Right lobe of liver (tissue), 6 donors: ENCODE measurements around the gene MAVS. TPM values are rescaled to one million over a fixed set of nuclear protein-coding genes. Genes with fewer than 3 reads are reported as not detected.
A peak's percentile ranks its signal among the peaks of the same experiment; 100 is the strongest.

Source experiments
- ATAC-seq, 4 donors: fragments of 200-7000 bp; cut with Tn5 transposase; one replicate each; pipeline ENCODE4 v1.9.1; 2020; ENCODE audit warnings: mild to moderate bottlenecking in 4 of 4, moderate library complexity in 4 of 4
- DNase-seq, 3 donors: peaks; one replicate each; pipeline ENCODE4 v3.0.0-alpha.2; 2020
- H3K27ac ChIP-seq, 3 donors: fragments of 200-600 bp; one replicate each; pipeline ENCODE4 v1.8.0; 2022
- H3K27me3 ChIP-seq, 2 donors: fragments of 200-600 bp; one replicate each; pipeline ENCODE4 v1.8.0; 2022
- H3K36me3 ChIP-seq, 4 donors: fragments of 200-600 bp; sonication (generic) in 1 of 4; one replicate each; pipeline versions ENCODE4 v1.5.1 to v1.8.0; 2017 to 2022; ENCODE audit warnings: control low read depth in 1 of 4
- H3K4me1 ChIP-seq, 4 donors: fragments of 200-600 bp; sonication (generic) in 1 of 4; one replicate each; pipeline versions ENCODE4 v1.5.1 to v1.8.0; 2017 to 2022; ENCODE audit warnings: control low read depth in 1 of 4
- H3K4me3 ChIP-seq, 3 donors: fragments of 200-600 bp; one replicate each; pipeline ENCODE4 v1.8.0; 2022
- H3K9me3 ChIP-seq, 4 donors: fragments of 200-600 bp; sonication (generic) in 1 of 4; one replicate each; pipeline versions ENCODE4 v1.5.1 to v1.8.0; 2017 to 2022; ENCODE audit warnings: control low read depth in 1 of 4
- POLR2A ChIP-seq: fragments of 450-650 bp; IDR thresholded peaks from one replicate; pipeline ENCODE4 v1.6.1; 2017; ENCODE audit warnings: antibody characterized with exemption, mild to moderate bottlenecking
- WGBS: methylation state at CpG from one replicate; pipeline ENCODE4 v1.1.6; 2018; ENCODE audit warnings: low coverage, low lambda C conversion rate; ENCODE audit not compliant: insufficient coverage; ENCODE audit errors: missing lambda C conversion rate; 5-methylcytosine and 5-hydroxymethylcytosine counted together
- intact Hi-C, 2 donors: fragments of 100-400 bp; cut with DNase I; formaldehyde crosslinking; loops; one replicate each; pipeline versions ENCODE4 v1.11.2 to v1.14.1; 2022
- total RNA-seq, 6 experiments: library from RNA; depleted of rRNA in 2 of 6; stranded (reverse); fragments of >200 nt in 2 of 6; fragmentation: NEBNext Ultra II Directional in 3 of 6; extraction: Animal tissue kit (Norgen Biotek cat#: 25700) in 3 of 6; gene quantifications; one replicate each; pipeline versions ENCODE4 v1.1.0 to v1.2.4, GENCODE V29; 2016 to 2023
- TF ChIP-seq, protein P1 (sequence below), 4 donors: fragments of 200-600 bp in 3 of 4; fragments of 450-650 bp in 1 of 4; IDR thresholded peaks; one replicate each; pipeline versions ENCODE4 v1.5.1 to v1.8.0; 2016 to 2022; ENCODE audit warnings: antibody characterized with exemption in 4 of 4, mild to moderate bottlenecking in 2 of 4
- donor health status: DM: no; HTN: yes; CAD: no.
- donor health status: DM: no; HTN: no; CAD: no.
- donor health status: DM: no; HTN: no; CAD: no.
- donor health status: DM: no; HTN: yes; CAD: no.
- donor health status: DM: no; HTN: yes; CAD: no.

Gene MAVS
- total RNA-seq, 6 experiments from 2014 or later: 10.1 to 20.4 (median 17.0) TPM

DNA sequence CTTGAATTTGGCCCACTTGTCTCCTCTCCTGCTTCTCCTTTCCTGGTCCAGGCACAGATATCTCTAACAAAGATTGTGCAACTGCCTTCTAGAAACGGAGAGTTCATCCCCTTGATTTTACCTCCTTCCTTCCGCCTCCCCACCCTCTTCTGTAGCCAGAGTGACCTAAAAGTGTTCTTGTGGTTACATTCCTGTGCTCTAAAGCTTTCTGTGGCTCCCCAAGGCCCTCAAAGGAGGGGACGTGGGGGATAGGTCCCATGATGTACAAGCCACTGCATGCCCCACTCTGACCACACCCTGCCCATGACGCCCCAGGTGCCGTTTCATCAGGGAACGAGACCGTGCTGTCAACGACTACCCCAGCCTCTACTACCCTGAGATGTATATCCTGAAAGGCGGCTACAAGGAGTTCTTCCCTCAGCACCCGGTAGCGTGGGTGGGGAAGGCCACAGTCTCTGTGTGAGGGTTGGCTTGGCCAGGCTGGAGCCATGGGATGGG lies 42.3 kb upstream of the MAVS start:
- no peak for DNase-seq
- Histone ChIP-seq H3K4me3 (no peak overlapping the region), H3K36me3 (peaks cover 0 to 2% (median 0%) of the 10 kb centered on the region in 4 donors), H3K27ac (no peak overlapping the region), H3K9me3 (no peaks in the 10 kb centered on the region), H3K4me1 (peaks cover 0 to 45% (median 20%) of the 10 kb centered on the region in 4 donors), H3K27me3 (no peaks in the 10 kb centered on the region)
- no peak for ATAC-seq
- WGBS: 87% methylated on average over 7 of the region's 11 CpGs
- TF ChIP-seq, protein P1, sequence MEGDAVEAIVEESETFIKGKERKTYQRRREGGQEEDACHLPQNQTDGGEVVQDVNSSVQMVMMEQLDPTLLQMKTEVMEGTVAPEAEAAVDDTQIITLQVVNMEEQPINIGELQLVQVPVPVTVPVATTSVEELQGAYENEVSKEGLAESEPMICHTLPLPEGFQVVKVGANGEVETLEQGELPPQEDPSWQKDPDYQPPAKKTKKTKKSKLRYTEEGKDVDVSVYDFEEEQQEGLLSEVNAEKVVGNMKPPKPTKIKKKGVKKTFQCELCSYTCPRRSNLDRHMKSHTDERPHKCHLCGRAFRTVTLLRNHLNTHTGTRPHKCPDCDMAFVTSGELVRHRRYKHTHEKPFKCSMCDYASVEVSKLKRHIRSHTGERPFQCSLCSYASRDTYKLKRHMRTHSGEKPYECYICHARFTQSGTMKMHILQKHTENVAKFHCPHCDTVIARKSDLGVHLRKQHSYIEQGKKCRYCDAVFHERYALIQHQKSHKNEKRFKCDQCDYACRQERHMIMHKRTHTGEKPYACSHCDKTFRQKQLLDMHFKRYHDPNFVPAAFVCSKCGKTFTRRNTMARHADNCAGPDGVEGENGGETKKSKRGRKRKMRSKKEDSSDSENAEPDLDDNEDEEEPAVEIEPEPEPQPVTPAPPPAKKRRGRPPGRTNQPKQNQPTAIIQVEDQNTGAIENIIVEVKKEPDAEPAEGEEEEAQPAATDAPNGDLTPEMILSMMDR (IDR thresholded peaks at IDR 0.05): no peak
- TF ChIP-seq POLR2A: no peak
- intact Hi-C loops: no loop called here

DNA sequence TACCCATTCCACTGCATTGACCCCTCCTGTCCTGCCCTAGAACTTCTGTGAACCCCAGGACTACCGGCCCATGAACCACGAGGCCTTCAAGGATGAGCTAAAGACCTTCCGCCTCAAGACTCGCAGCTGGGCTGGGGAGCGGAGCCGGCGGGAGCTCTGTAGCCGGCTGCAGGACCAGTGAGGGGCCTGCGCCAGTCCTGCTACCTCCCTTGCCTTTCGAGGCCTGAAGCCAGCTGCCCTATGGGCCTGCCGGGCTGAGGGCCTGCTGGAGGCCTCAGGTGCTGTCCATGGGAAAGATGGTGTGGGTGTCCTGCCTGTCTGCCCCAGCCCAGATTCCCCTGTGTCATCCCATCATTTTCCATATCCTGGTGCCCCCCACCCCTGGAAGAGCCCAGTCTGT lies 41.9 kb upstream of the MAVS start:
- peaks cover 0 to 48% (median 20%) of the 10 kb centered on the region in 4 donors for H3K4me1 ChIP-seq
- ATAC-seq (no peak), DNase-seq (no peak)
- no peak overlapping the region for H3K27ac ChIP-seq
- 96% methylated on average over 9 of the region's 11 CpGs for WGBS
- H3K4me3 ChIP-seq: no peak overlapping the region
- H3K9me3 ChIP-seq: no peaks in the 10 kb centered on the region
- no peaks in the 10 kb centered on the region for H3K27me3 ChIP-seq
- H3K36me3 ChIP-seq: peaks cover 0 to 2% (median 0%) of the 10 kb centered on the region in 4 donors
- intact Hi-C loops: no loop called here
- TF ChIP-seq POLR2A: no peak
- TF ChIP-seq, protein P1 (IDR thresholded peaks at IDR 0.05): no peak

DNA sequence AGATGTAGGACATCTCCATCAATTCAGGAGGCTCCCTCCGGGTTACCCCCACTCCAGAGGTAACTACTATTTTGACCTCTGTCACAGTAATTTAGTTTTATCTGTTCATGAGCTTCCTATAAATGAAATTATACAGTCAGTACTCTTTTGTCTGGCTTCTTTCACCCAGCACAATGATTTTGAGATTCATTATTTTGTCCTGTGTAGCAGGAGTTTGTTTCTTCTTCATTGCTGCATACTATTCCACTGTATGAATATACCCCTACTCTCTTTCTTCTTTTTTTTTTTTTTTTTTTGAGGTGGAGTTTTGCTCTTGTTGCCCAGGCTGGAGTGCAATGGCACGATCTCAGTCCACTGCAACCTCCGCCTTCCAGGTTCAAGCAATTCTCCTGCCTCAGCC lies 38.1 kb upstream of the MAVS start:
- no peak for ATAC-seq
- Histone ChIP-seq H3K36me3 (no peaks in the 10 kb centered on the region), H3K27ac (peak overlapping the region; percentile 86 to 95 (median 87)), H3K4me3 (no peak overlapping the region), H3K27me3 (no peaks in the 10 kb centered on the region), H3K9me3 (no peaks in the 10 kb centered on the region), H3K4me1 (peaks cover 0 to 60% (median 15%) of the 10 kb centered on the region in 4 donors)
- TF ChIP-seq, protein P1 (IDR thresholded peaks at IDR 0.05): no peak
- no peak for TF ChIP-seq POLR2A
- intact Hi-C loops: no loop called here
- no peak for DNase-seq
- whole genome bisulfite sequencing: 86% methylated on average over 3 of the region's 3 CpGs

DNA sequence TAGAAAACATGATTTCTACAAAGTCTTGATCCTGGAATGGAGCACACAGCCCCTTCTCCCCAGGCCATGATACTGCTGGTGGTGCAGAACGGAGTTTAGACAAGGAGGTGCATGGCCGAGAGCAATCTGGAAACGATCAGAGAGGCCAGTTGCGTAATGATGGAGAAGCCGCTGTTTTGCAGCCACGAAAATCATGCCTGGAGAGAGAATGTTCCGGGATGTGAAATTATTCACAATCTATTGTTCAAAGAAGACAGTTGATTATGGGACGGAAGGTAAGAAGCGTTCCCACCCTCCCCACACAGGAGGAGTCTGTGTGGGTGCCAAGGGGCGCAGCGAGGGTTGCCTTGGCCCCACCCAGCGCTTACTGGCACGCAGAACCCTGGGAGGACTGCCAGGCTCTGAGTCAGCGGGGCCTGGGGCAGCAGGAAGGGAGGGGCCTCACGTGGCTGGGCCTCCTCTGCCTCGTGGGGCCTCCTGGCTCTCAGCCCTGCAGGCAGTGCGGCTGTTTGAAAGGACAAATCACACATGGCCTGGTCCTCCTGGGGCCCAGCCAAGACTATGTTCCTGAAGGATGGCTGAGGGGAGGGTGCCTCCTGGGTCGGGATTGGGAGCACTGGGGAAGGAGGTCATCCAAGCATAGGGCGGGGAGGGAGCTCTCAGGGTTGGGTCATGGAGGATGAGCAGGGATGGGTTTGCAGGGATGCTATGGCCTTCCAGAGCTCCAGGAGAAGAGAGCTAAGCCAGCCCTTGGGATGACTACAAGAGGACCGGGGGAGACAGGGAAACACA lies 35.0 kb upstream of the MAVS start:
- ATAC-seq: peak; percentile 74 to 85 (median 82)
- peak overlapping the region; percentile 22 to 44 (median 44) for H3K4me3 ChIP-seq
- peaks cover 0 to 48% (median 15%) of the 10 kb centered on the region in 4 donors for H3K4me1 ChIP-seq
- peak overlapping the region; percentile 86 to 98 (median 97) for H3K27ac ChIP-seq
- intact Hi-C loops: no loop called here
- peak; percentile 97 to 99 (median 98) for DNase-seq
- 0% methylated on average over 12 of the region's 20 CpGs for WGBS
- H3K36me3 ChIP-seq: no peaks in the 10 kb centered on the region
- no peaks in the 10 kb centered on the region for H3K9me3 ChIP-seq
- TF ChIP-seq, protein P1 (IDR thresholded peaks at IDR 0.05): no peak
- peak; percentile 74 for TF ChIP-seq POLR2A
- H3K27me3 ChIP-seq: no peaks in the 10 kb centered on the region
